DOHH2 (cell line): ENCODE results near the gene GPR143.

Experiments used
- H3F3A ChIP-seq: fragments of 200-600 bp; sonication (generic), shearing (Covaris generic); 2 replicates; pipeline ENCODE4 v1.6.0; 2016; ENCODE audit warnings: antibody characterized with exemption, mild to moderate bottlenecking; ENCODE audit not compliant: control insufficient read depth, insufficient read depth
- H3K27ac ChIP-seq: fragments of 200-600 bp; sonication (generic); 2 replicates; pipeline ENCODE4 v1.5.1; 2014; ENCODE audit warnings: low read depth, mild to moderate bottlenecking, low read length, moderate library complexity
- H3K27me3 ChIP-seq: fragments of 200-600 bp; sonication (generic); 2 replicates; pipeline ENCODE4 v1.6.1; 2014; ENCODE audit warnings: mild to moderate bottlenecking, low read length, mixed read lengths; ENCODE audit not compliant: control insufficient read depth
- H3K36me3 ChIP-seq: fragments of 200-600 bp; sonication (generic); 2 replicates; pipeline ENCODE4 v1.6.1; 2014; ENCODE audit warnings: mild to moderate bottlenecking, low read length, moderate library complexity, mixed read lengths; ENCODE audit not compliant: control insufficient read depth
- H3K4me1 ChIP-seq: fragments of 200-600 bp; sonication (generic); 2 replicates; pipeline ENCODE4 v1.6.1; 2014; ENCODE audit warnings: mild to moderate bottlenecking, low read length, mixed read lengths; ENCODE audit not compliant: control insufficient read depth
- H3K4me2 ChIP-seq: fragments of 200-600 bp; sonication (generic); 2 replicates; pipeline ENCODE4 v1.6.0; 2014; ENCODE audit warnings: mild to moderate bottlenecking, low read length, moderate library complexity
- H3K4me3 ChIP-seq: fragments of 200-600 bp; sonication (generic); 2 replicates; pipeline ENCODE4 v1.5.1; 2014; ENCODE audit warnings: mild to moderate bottlenecking, low read length, mixed read lengths
- H3K79me2 ChIP-seq: fragments of 200-600 bp; sonication (generic); 2 replicates; pipeline ENCODE4 v1.6.1; 2014; ENCODE audit warnings: mild to moderate bottlenecking, low read length, mixed read lengths; ENCODE audit not compliant: control insufficient read depth
- H3K9me2 ChIP-seq: fragments of 200-600 bp; sonication (generic); replicated peaks from 2 replicates; pipeline ENCODE4 v1.6.1; 2014; ENCODE audit warnings: mild to moderate bottlenecking, low read length, mixed read lengths; ENCODE audit not compliant: control insufficient read depth
- H3K9me3 ChIP-seq: fragments of 200-600 bp; sonication (generic); 2 replicates; pipeline ENCODE4 v1.6.1; 2014; ENCODE audit warnings: antibody characterized with exemption, low read length, mixed read lengths; ENCODE audit not compliant: control insufficient read depth, insufficient read depth
- H4K20me1 ChIP-seq: fragments of 200-600 bp; sonication (generic); 2 replicates; pipeline ENCODE4 v1.6.0; 2014; ENCODE audit warnings: low read depth, mild to moderate bottlenecking, antibody characterized with exemption, low read length, moderate library complexity; ENCODE audit not compliant: control insufficient read depth, insufficient read depth
- CTCF ChIP-seq: fragments of 200-600 bp; sonication (generic); IDR thresholded peaks from one replicate; pipeline ENCODE4 v1.5.1; 2014; ENCODE audit warnings: antibody characterized with exemption, mild to moderate bottlenecking, low read depth, low read length; ENCODE audit not compliant: poor library complexity, severe bottlenecking
- EZH2phosphoT487 ChIP-seq: fragments of 200-600 bp; sonication (generic); IDR thresholded peaks from 2 replicates; pipeline ENCODE4 v1.6.1; 2017; ENCODE audit warnings: borderline replicate concordance, mild to moderate bottlenecking, antibody characterized with exemption, low read length, moderate library complexity, mixed read lengths

The GPR143 gene

GRCh38 chrX:9789555-9789954, 23.9 kb upstream of the GPR143 start:
- no peak for TF ChIP-seq CTCF
- no peak for TF ChIP-seq EZH2phosphoT487
- no peaks in the 10 kb centered on the region for H4K20me1 ChIP-seq
- no peak overlapping the region for H3K27ac ChIP-seq
- no peaks in the 10 kb centered on the region for H3K79me2 ChIP-seq
- H3K4me2 ChIP-seq = no peak overlapping the region
- H3K9me3 ChIP-seq = no peaks in the 10 kb centered on the region
- H3F3A ChIP-seq = no peaks in the 10 kb centered on the region
- H3K4me3 ChIP-seq = no peak overlapping the region
- H3K27me3 ChIP-seq = no peaks in the 10 kb centered on the region; the same call in 1 of the 2 replicates
- H3K36me3 ChIP-seq = no peaks in the 10 kb centered on the region
- H3K9me2 ChIP-seq = no peaks in the 10 kb centered on the region
- no peaks in the 10 kb centered on the region for H3K4me1 ChIP-seq

GRCh38 chrX:9788911-9789310, 23.3 kb upstream of the GPR143 start:
- TF ChIP-seq CTCF (no peak), EZH2phosphoT487 (no peak)
- H3F3A ChIP-seq = no peaks in the 10 kb centered on the region
- no peak overlapping the region for H3K4me3 ChIP-seq
- H3K36me3 ChIP-seq = no peaks in the 10 kb centered on the region
- no peaks in the 10 kb centered on the region for H3K9me3 ChIP-seq
- no peak overlapping the region for H3K27ac ChIP-seq
- no peaks in the 10 kb centered on the region for H3K79me2 ChIP-seq
- H3K4me1 ChIP-seq = no peaks in the 10 kb centered on the region
- no peaks in the 10 kb centered on the region for H4K20me1 ChIP-seq
- H3K9me2 ChIP-seq = no peaks in the 10 kb centered on the region
- H3K27me3 ChIP-seq = no peaks in the 10 kb centered on the region; the same call in 1 of the 2 replicates
- no peak overlapping the region for H3K4me2 ChIP-seq

- Histone ChIP-seq H3K9me2 (no peaks in the 10 kb centered on the region), H4K20me1 (no peaks in the 10 kb centered on the region), H3K4me3 (no peak overlapping the region), H3K36me3 (no peaks in the 10 kb centered on the region), H3K4me1 (no peaks in the 10 kb centered on the region), H3F3A (no peaks in the 10 kb centered on the region), H3K9me3 (no peaks in the 10 kb centered on the region), H3K79me2 (no peaks in the 10 kb centered on the region), H3K27me3 (no peaks in the 10 kb centered on the region; the same call in 1 of the 2 replicates), H3K4me2 (no peak overlapping the region), H3K27ac (no peak overlapping the region)
- TF ChIP-seq EZH2phosphoT487 = no peak
- TF ChIP-seq CTCF = no peak
These were observed 21.4 kb upstream of the GPR143 start for GRCh38 chrX:9786798-9787635.
